Dedifferentiated amniotic fluid mesenchymal stem cell (primary cell): ENCODE data around the gene SPATA25.

Experiments used
- DNase-seq: peaks from one replicate; pipeline ENCODE4 v3.0.0-alpha.2; 2016; ENCODE audit errors: extremely low spot score

SPATA25 gene

GRCh38 chr20:45863543-45864470 is 23.6 kb downstream of the SPATA25 start:
- DNase-seq, result no peak

GRCh38 chr20:45861221-45862075 is 26.0 kb downstream of the SPATA25 start:
- DNase-seq, result no peak

GRCh38 chr20:45860560-45861220 is 26.7 kb downstream of the SPATA25 start:
- DNase-seq, result no peak

GRCh38 chr20:45859916-45860315 is 27.5 kb downstream of the SPATA25 start:
- no peak for DNase-seq

- no peak for DNase-seq
Measured at GRCh38 chr20:45857882-45858216, 29.6 kb downstream of the SPATA25 start.

- DNase-seq, result peak; percentile 100
Measured at GRCh38 chr20:45857114-45857881, 30.1 kb downstream of the SPATA25 start, which contains the start of the genes ACOT8 and ZSWIM3. Gene ACOT8 (minus strand): TSS chr20:45857392. CDS start chr20:45857315, 77 bp downstream. Gene ZSWIM3 (plus strand): TSS chr20:45857614. CDS start chr20:45857826, 212 bp downstream.

- DNase-seq, result no peak
Measured at GRCh38 chr20:45853484-45853883, 33.9 kb downstream of the SPATA25 start.

- DNase-seq, result no peak
Measured at GRCh38 chr20:45852326-45852725, 35.1 kb downstream of the SPATA25 start.

GRCh38 chr20:45851501-45851900 is 35.9 kb downstream of the SPATA25 start:
- DNase-seq, result no peak

GRCh38 chr20:45850926-45851325 is 36.5 kb downstream of the SPATA25 start:
- no peak for DNase-seq

GRCh38 chr20:45850238-45850637 is 37.2 kb downstream of the SPATA25 start:
- DNase-seq, result no peak

GRCh38 chr20:45848969-45849582 is 38.3 kb downstream of the SPATA25 start:
- no peak for DNase-seq

GRCh38 chr20:45848421-45848820 is 39.0 kb downstream of the SPATA25 start:
- DNase-seq, result no peak

- DNase-seq, result no peak
Measured at GRCh38 chr20:45845452-45845851, 42.0 kb downstream of the SPATA25 start.

- DNase-seq, result no peak
Measured at GRCh38 chr20:45843506-45843905, 43.9 kb downstream of the SPATA25 start.

GRCh38 chr20:45842169-45842812 is 45.1 kb downstream of the SPATA25 start:
- DNase-seq, result no peak

- DNase-seq, result no peak
Measured at GRCh38 chr20:45841407-45842129, 45.9 kb downstream of the SPATA25 start.

GRCh38 chr20:45840700-45841198 is 46.7 kb downstream of the SPATA25 start:
- no peak for DNase-seq

- no peak for DNase-seq
Measured at GRCh38 chr20:45836841-45837240, 50.6 kb downstream of the SPATA25 start.
